Measurements from ENCODE around the gene AKT3.
A peak's percentile ranks its signal among the peaks of the same experiment; 100 is the strongest.
"Not testable (repeated sequence)": the region's sequence is repeated elsewhere in the genome, so short reads cannot be mapped to it uniquely, and the experiment has no call there.

Gene AKT3

GRCh38 chr1:243772361-243773050, 77.5 kb downstream of the AKT3 start:
- not testable (repeated sequence) for DNase-seq

GRCh38 chr1:243770860-243771259, 79.2 kb downstream of the AKT3 start:
- no peak for DNase-seq

GRCh38 chr1:243765676-243766075, 84.4 kb downstream of the AKT3 start:
- no peak for DNase-seq

GRCh38 chr1:243763806-243764205, 86.2 kb downstream of the AKT3 start:
- no peak for DNase-seq

- DNase-seq: no peak
These were observed 91.4 kb downstream of the AKT3 start for GRCh38 chr1:243758647-243759046.

GRCh38 chr1:243756529-243756928, 93.5 kb downstream of the AKT3 start:
- no peak for DNase-seq

- DNase-seq: no peak
These were observed 95.7 kb downstream of the AKT3 start for GRCh38 chr1:243754348-243754747.

- DNase-seq: no peak
These were observed 98.5 kb downstream of the AKT3 start for GRCh38 chr1:243751506-243751905.

- peak; percentile 88 for DNase-seq
These were observed 101.2 kb downstream of the AKT3 start for GRCh38 chr1:243748706-243749283.

GRCh38 chr1:243748227-243748626, 101.8 kb downstream of the AKT3 start:
- DNase-seq: no peak

GRCh38 chr1:243746751-243747150, 103.3 kb downstream of the AKT3 start:
- DNase-seq: no peak

GRCh38 chr1:243745356-243745755, 104.7 kb downstream of the AKT3 start:
- DNase-seq: no peak

GRCh38 chr1:243742819-243743218, 107.2 kb downstream of the AKT3 start:
- no peak for DNase-seq

- DNase-seq: no peak
These were observed 109.6 kb downstream of the AKT3 start for GRCh38 chr1:243740255-243740999.

- no peak for DNase-seq
These were observed 110.6 kb downstream of the AKT3 start for GRCh38 chr1:243739335-243740003.

- DNase-seq: no peak
These were observed 112.0 kb downstream of the AKT3 start for GRCh38 chr1:243738020-243738419.

GRCh38 chr1:243735457-243735856, 114.6 kb downstream of the AKT3 start:
- no peak for DNase-seq

GRCh38 chr1:243734308-243734695, 115.7 kb downstream of the AKT3 start:
- DNase-seq: peak; percentile 38

- DNase-seq: no peak
These were observed 116.3 kb downstream of the AKT3 start for GRCh38 chr1:243733670-243734307.

- no peak for DNase-seq
These were observed 117.4 kb downstream of the AKT3 start for GRCh38 chr1:243732637-243733036.

GRCh38 chr1:243731974-243732625, 117.9 kb downstream of the AKT3 start:
- DNase-seq: peak; percentile 63

GRCh38 chr1:243731301-243731891, 118.6 kb downstream of the AKT3 start:
- DNase-seq: peak; percentile 46
